HG03558 (cell line): Measurements from ENCODE around the gene SORCS1.

Experiments used
- ATAC-seq: cut with Tn5 transposase; IDR thresholded peaks from one replicate; pipeline ENCODE4 v1.9.1; 2021; ENCODE audit warnings: moderate number of reproducible peaks; ENCODE audit not compliant: unreplicated experiment; ENCODE audit errors: extremely low read depth

Gene SORCS1

GRCh38 chr10:107118866-107119265, 45.6 kb downstream of the SORCS1 start:
- ATAC-seq = no peak

- no peak for ATAC-seq
These were observed 60.4 kb downstream of the SORCS1 start for GRCh38 chr10:107104026-107104652.

- ATAC-seq = no peak
These were observed 61.1 kb downstream of the SORCS1 start for GRCh38 chr10:107103174-107104025.

GRCh38 chr10:107098326-107098725, 66.2 kb downstream of the SORCS1 start:
- ATAC-seq = no peak

GRCh38 chr10:107094824-107095522, 69.5 kb downstream of the SORCS1 start:
- no peak for ATAC-seq

GRCh38 chr10:107092321-107092720, 72.2 kb downstream of the SORCS1 start:
- ATAC-seq = no peak

- no peak for ATAC-seq
These were observed 73.4 kb downstream of the SORCS1 start for GRCh38 chr10:107091126-107091525.

- no peak for ATAC-seq
These were observed 78.6 kb downstream of the SORCS1 start for GRCh38 chr10:107085665-107086525.

- no peak for ATAC-seq
These were observed 81.0 kb downstream of the SORCS1 start for GRCh38 chr10:107083388-107084009.

- ATAC-seq = no peak
These were observed 82.9 kb downstream of the SORCS1 start for GRCh38 chr10:107081644-107082043.

GRCh38 chr10:107075117-107075516, 89.4 kb downstream of the SORCS1 start:
- ATAC-seq = no peak

- ATAC-seq = no peak
These were observed 91.7 kb downstream of the SORCS1 start for GRCh38 chr10:107072786-107073185.

GRCh38 chr10:107072028-107072427, 92.5 kb downstream of the SORCS1 start:
- no peak for ATAC-seq

- no peak for ATAC-seq
These were observed 93.2 kb downstream of the SORCS1 start for GRCh38 chr10:107071301-107071700.

GRCh38 chr10:107067843-107068242, 96.7 kb downstream of the SORCS1 start:
- ATAC-seq = no peak

- ATAC-seq = no peak
These were observed 100.4 kb downstream of the SORCS1 start for GRCh38 chr10:107064075-107064474.

GRCh38 chr10:107059872-107060271, 104.6 kb downstream of the SORCS1 start:
- ATAC-seq = no peak

- no peak for ATAC-seq
These were observed 105.3 kb downstream of the SORCS1 start for GRCh38 chr10:107059068-107059804.

- ATAC-seq = no peak
These were observed 106.2 kb downstream of the SORCS1 start for GRCh38 chr10:107058331-107058730.
